GM12878 (cell line): ENCODE data around the gene MYO7A. TPM values are rescaled to one million over a fixed set of nuclear protein-coding genes. Genes with fewer than 3 reads are reported as not detected.

Source experiments
- ATAC-seq: fragments of 200-7000 bp; cut with Tn5 transposase; 3 replicates; pipeline ENCODE4 v1.9.1; 2020; ENCODE audit warnings: mild to moderate bottlenecking, moderate library complexity
- BruUV-seq: library from RNA; stranded (reverse); fragments of 400-500 nt; replicated peaks from 2 replicates; lab custom pipeline; 2021; lab: Mats Ljungman, UMichigan
- CTCF ChIA-PET: fragments of 300-600 bp; sonication (Branson Sonifier 250); formaldehyde crosslinking; extraction: SDS; loops from one replicate; lab custom pipeline; 2021; ENCODE audit warnings: inconsistent platforms; lab: Yijun Ruan, JAX
- POLR2A ChIA-PET: fragments of 350-600 bp; formaldehyde crosslinking; extraction: SDS; loops from one replicate; lab custom pipeline; 2021; ENCODE audit warnings: inconsistent platforms; lab: Charles Lee
- RAD21 ChIA-PET: fragments of 300-600 bp; sonication (Branson Sonifier 250); formaldehyde crosslinking; loops from one replicate; lab custom pipeline; 2023; ENCODE audit warnings: antibody characterized with exemption; ENCODE audit not compliant: unreplicated experiment; lab: Charles Lee
- SMC1A ChIA-PET: fragments of 300-600 bp; sonication (Branson Sonifier 250); formaldehyde crosslinking; loops from one replicate; lab custom pipeline; 2023; ENCODE audit not compliant: unreplicated experiment, uncharacterized antibody; lab: Charles Lee
- DNase-seq: peaks from one replicate; pipeline ENCODE4 v3.0.0-alpha.2; 2011; ENCODE audit warnings: low read depth, low spot score
- FAIRE-seq: peaks from 3 replicates; lab custom pipeline; 2011; peaks lifted over from hg19 to GRCh38; lab: Jason Lieb, UNC
- H2AFZ ChIP-seq: 2 replicates; pipeline ENCODE4 v1.6.0; 2011; ENCODE audit warnings: low read depth, low read length, control low read depth; ENCODE audit not compliant: control insufficient read depth
- H3K27ac ChIP-seq: 2 replicates; pipeline ENCODE4 v1.5.1; 2011; ENCODE audit warnings: control low read depth; ENCODE audit not compliant: control insufficient read depth, insufficient read depth
- H3K27me3 ChIP-seq, 2 experiments: replicated peaks in 1 of 2; 2 replicates each; pipeline versions ENCODE4 v1.6.0 to v1.6.1; 2011; ENCODE audit warnings: low read length in 1 of 2; ENCODE audit not compliant: control insufficient read depth in 2 of 2, insufficient read depth in 2 of 2
- H3K36me3 ChIP-seq, 2 experiments: 2 replicates each; pipeline ENCODE4 v1.5.1; 2011; ENCODE audit warnings: low read length in 1 of 2; ENCODE audit not compliant: control insufficient read depth in 2 of 2, insufficient read depth in 2 of 2
- H3K4me1 ChIP-seq: 2 replicates; pipeline ENCODE4 v1.6.1; 2011; ENCODE audit warnings: mild to moderate bottlenecking, low read length, moderate library complexity, mixed read lengths; ENCODE audit not compliant: control insufficient read depth, insufficient read depth
- H3K4me2 ChIP-seq: 2 replicates; pipeline ENCODE4 v1.6.0; 2011; ENCODE audit warnings: control low read depth; ENCODE audit not compliant: control insufficient read depth, insufficient read depth
- H3K4me3 ChIP-seq: fragments of 200-600 bp; sonication (generic); 2 replicates; pipeline ENCODE4 v1.5.1; 2016
- H3K79me2 ChIP-seq: 2 replicates; pipeline ENCODE4 v1.6.0; 2011; ENCODE audit warnings: low read length; ENCODE audit not compliant: control insufficient read depth, insufficient read depth
- H3K9ac ChIP-seq: 2 replicates; pipeline ENCODE4 v1.8.0; 2011; ENCODE audit warnings: low read length, control low read depth, mixed read lengths; ENCODE audit not compliant: control insufficient read depth, insufficient read depth
- H3K9me3 ChIP-seq: replicated peaks from 3 replicates; pipeline ENCODE4 v1.5.1; 2011; ENCODE audit warnings: mild to moderate bottlenecking, low read length; ENCODE audit not compliant: control insufficient read depth, insufficient read depth
- H4K20me1 ChIP-seq: 2 replicates; pipeline ENCODE4 v1.6.0; 2011; ENCODE audit not compliant: control insufficient read depth, insufficient read depth
- BCL11A ChIP-seq: IDR thresholded peaks from 2 replicates; pipeline ENCODE4 v1.6.1; 2011; ENCODE audit warnings: low read depth, low read length
- CBX5 ChIP-seq: sonication (generic); IDR thresholded peaks from 2 replicates; pipeline ENCODE4 v1.6.1; 2016; ENCODE audit warnings: low read depth, moderate library complexity, mild to moderate bottlenecking, inconsistent platforms
- FOS ChIP-seq: IDR thresholded peaks from 3 replicates; pipeline ENCODE4 v1.6.1; 2011; ENCODE audit warnings: borderline replicate concordance; ENCODE audit not compliant: insufficient read length; ENCODE audit errors: extremely low read depth
- HCFC1 ChIP-seq: fragments of 150-350 bp; IDR thresholded peaks from 2 replicates; pipeline ENCODE4 v1.6.1; 2014; ENCODE audit warnings: low read length
- HDGF ChIP-seq: fragments of 450-650 bp; IDR thresholded peaks from 2 replicates; pipeline ENCODE4 v1.6.1; 2016; ENCODE audit warnings: antibody characterized with exemption
- KAT2A ChIP-seq: conservative IDR thresholded peaks from 2 replicates; pipeline ENCODE4 v1.6.1; 2011; ENCODE audit warnings: low read depth, low read length; ENCODE audit not compliant: control insufficient read depth
- MAX ChIP-seq: IDR thresholded peaks from 2 replicates; pipeline ENCODE4 v1.6.1; 2012; ENCODE audit warnings: low read depth, low read length, improper control_type of control experiment
- NR2F1 ChIP-seq: fragments of 450-650 bp; conservative IDR thresholded peaks from 2 replicates; pipeline ENCODE4 v1.6.1; 2017; ENCODE audit warnings: mild to moderate bottlenecking
- POLR2A ChIP-seq: IDR thresholded peaks from 2 replicates; pipeline ENCODE4 v1.6.1; 2011; ENCODE audit warnings: low read depth, mild to moderate bottlenecking, low read length
- POU2F2 ChIP-seq: IDR thresholded peaks from 3 replicates; pipeline ENCODE4 v1.6.1; 2011; ENCODE audit warnings: low read depth, mild to moderate bottlenecking, low read length, borderline replicate concordance
- SREBF1 ChIP-seq: IDR thresholded peaks from 2 replicates; pipeline ENCODE4 v1.6.1; 2012; ENCODE audit warnings: mild to moderate bottlenecking, low read length
- SRF ChIP-seq, 2 experiments: IDR thresholded peaks; 2 replicates each; pipeline ENCODE4 v1.6.1; 2011; ENCODE audit warnings: low read depth in 2 of 2, low read length in 2 of 2, mild to moderate bottlenecking in 1 of 2, moderate library complexity in 1 of 2
- USF1 ChIP-seq: IDR thresholded peaks from 2 replicates; pipeline ENCODE4 v1.6.1; 2011; ENCODE audit warnings: borderline replicate concordance, low read depth, mild to moderate bottlenecking, moderate library complexity, mixed read lengths, low read length; ENCODE audit not compliant: insufficient read depth; ENCODE audit errors: extremely low read length
- USF2 ChIP-seq: IDR thresholded peaks from 2 replicates; pipeline ENCODE4 v1.6.1; 2011; ENCODE audit warnings: low read depth, low read length, improper control_type of control experiment, borderline replicate concordance
- YY1 ChIP-seq: IDR thresholded peaks from 2 replicates; pipeline ENCODE4 v1.6.1; 2011; ENCODE audit warnings: low read depth, mild to moderate bottlenecking, low read length
- ZBTB33 ChIP-seq: fragments of 450-650 bp; IDR thresholded peaks from 2 replicates; pipeline ENCODE4 v1.6.1; 2017; ENCODE audit warnings: mild to moderate bottlenecking
- ZNF592 ChIP-seq: fragments of 450-650 bp; IDR thresholded peaks from 2 replicates; pipeline ENCODE4 v1.6.1; 2017; ENCODE audit warnings: mild to moderate bottlenecking, moderate library complexity
- ZSCAN29 ChIP-seq: fragments of 450-650 bp; IDR thresholded peaks from 2 replicates; pipeline ENCODE4 v1.6.1; 2017; ENCODE audit warnings: mild to moderate bottlenecking, moderate library complexity
- WGBS: methylation state at CpG from one replicate; pipeline ENCODE4 v1.1.6; 2016; ENCODE audit warnings: low lambda C conversion rate; ENCODE audit not compliant: insufficient replicate concordance, insufficient coverage; ENCODE audit errors: missing lambda C conversion rate; 5-methylcytosine and 5-hydroxymethylcytosine counted together
- in situ Hi-C: fragments of 300-500 bp; cut with MboI; formaldehyde crosslinking; loops from 9 replicates; pipeline ENCODE4 v1.14.3; 2018; ENCODE audit warnings: mixed read lengths
- intact Hi-C: fragments of 100-400 bp; cut with micrococcal nuclease; formaldehyde crosslinking; loops from one replicate; pipeline ENCODE4 v1.14.2; 2022; ENCODE audit not compliant: unreplicated experiment
- polyA plus RNA-seq, 11 experiments: library from polyadenylated mRNA; depleted of rRNA in 4 of 11; unstranded in 6 of 11; stranded (reverse) in 5 of 11; fragments of >200 nt; fragmentation: Nextera tagmentation in 4 of 11; fragmentation: Illumina TruSeq in 1 of 11; extraction: Ambion mirVana in 4 of 11; extraction: Trizol in 1 of 11; gene quantifications; 1 replicate in 1 of 11; 2 replicates in 10 of 11; pipeline versions ENCODE4 v1.2.1 to v1.2.3, GENCODE V29; 2011 to 2016; ENCODE audit warnings: inconsistent platforms in 2 of 11, missing spikeins in 2 of 11, low read depth in 1 of 11
- total RNA-seq, 4 experiments: library from RNA; depleted of rRNA in 3 of 4; stranded (reverse); fragments of >200 nt in 3 of 4; fragmentation: Illumina TruSeq in 1 of 4; extraction: Trizol in 1 of 4; gene quantifications; 2 replicates each; pipeline versions ENCODE4 v1.2.1 to v1.2.3, GENCODE V29; 2013 to 2021

Gene MYO7A
- total and polyA plus RNA-seq, 10 of the 15 experiments (the other 5 are each of a cell fraction or from before 2014, with no cell fraction given), result 0.01 to 0.21 (median 0.04) TPM; not detected in 6

GRCh38 chr11:77231800-77232199, 103.8 kb downstream of the MYO7A start (continued):
- no peak for TF ChIP-seq ZBTB33
- TF ChIP-seq KAT2A, result no peak
- TF ChIP-seq YY1, result no peak
- no peak for TF ChIP-seq NR2F1
- TF ChIP-seq USF2, result no peak
- no peak for TF ChIP-seq HDGF
- TF ChIP-seq HCFC1, result no peak
- no peak for TF ChIP-seq USF1

- FAIRE-seq (no peak), ATAC-seq (no peak), DNase-seq (no peak)
- SMC1A ChIA-PET, result interaction anchor here (1.5 kb wide), 1 partner anchor 316 kb away, joined by 3 read pairs; no protein-coding TSS in a partner anchor
- Histone ChIP-seq H3K9ac (no peak overlapping the region), H4K20me1 (no peaks in the 10 kb centered on the region), H3K27ac (no peak overlapping the region), H3K4me2 (no peak overlapping the region), H3K36me3 (no peaks in the 10 kb centered on the region), H3K79me2 (no peaks in the 10 kb centered on the region), H3K9me3 (no peaks in the 10 kb centered on the region), H3K4me1 (no peaks in the 10 kb centered on the region), H3K27me3 (no peaks in the 10 kb centered on the region; a peak in 2 of 4 replicates), H3K4me3 (no peak overlapping the region), H2AFZ (no peak overlapping the region)
- CTCF ChIA-PET, result no interaction called here
- RAD21 ChIA-PET, result no interaction called here
- 28% methylated on average over 4 of the region's 4 CpGs for WGBS
- intact Hi-C loops (no loop called here), in situ Hi-C loops (no loop called here)
- no TSS peak for BruUV-seq
- POLR2A ChIA-PET, result no interaction called here
- TF ChIP-seq SRF (IDR thresholded peaks at IDR 0.05; ENCODE audit: low read depth in 2 of 2, low read length in 2 of 2), result no peak
- TF ChIP-seq CBX5, result no peak
- TF ChIP-seq POLR2A, result no peak
- TF ChIP-seq SREBF1, result no peak
- TF ChIP-seq ZSCAN29, result no peak
- TF ChIP-seq ZNF592, result no peak
- no peak for TF ChIP-seq MAX
- no peak for TF ChIP-seq FOS
- no peak for TF ChIP-seq BCL11A
- TF ChIP-seq POU2F2, result no peak
These were observed 104.2 kb downstream of the MYO7A start for GRCh38 chr11:77232242-77232641.
